SK-N-SH (cell line): ENCODE measurements around the gene ITGA2. TPM values are rescaled to one million over a fixed set of nuclear protein-coding genes. Genes with fewer than 3 reads are reported as not detected.
A peak's percentile ranks its signal among the peaks of the same experiment; 100 is the strongest.

Experiments
- CTCF ChIA-PET: fragments of 300-600, 350-600 bp; formaldehyde crosslinking; extraction: SDS; loops from one replicate; lab custom pipeline; 2021; lab: Yijun Ruan, JAX
- POLR2A ChIA-PET: fragments of 350-600 bp; sonication (Branson Sonifier 250); formaldehyde crosslinking; extraction: SDS; loops from one replicate; lab custom pipeline; 2020; ENCODE audit warnings: antibody characterized with exemption, inconsistent platforms; lab: Yijun Ruan, JAX
- DNase-seq: peaks from one replicate; pipeline ENCODE4 v3.0.0; 2012
- H2AFZ ChIP-seq: fragments of 200-600 bp; sonication (generic); 2 replicates; pipeline ENCODE4 v1.8.1; 2016; ENCODE audit warnings: antibody characterized with exemption, mild to moderate bottlenecking, low read depth
- H3F3A ChIP-seq: fragments of 200-600 bp; sonication (generic); replicated peaks from 2 replicates; pipeline ENCODE3; 2016; ENCODE audit warnings: antibody characterized with exemption, mild to moderate bottlenecking; ENCODE audit not compliant: insufficient read depth
- H3K27ac ChIP-seq, 2 experiments: fragments of 200-500 bp in 1 of 2; fragments of 200-600 bp in 1 of 2; sonication (Bioruptor generic) in 1 of 2; sonication (generic), shearing (Covaris generic) in 1 of 2; 2 replicates each; pipeline versions ENCODE4 v1.5.1 to v1.6.1; 2014 to 2016; ENCODE audit warnings: low read depth in 2 of 2, inconsistent platforms in 1 of 2, low read length in 1 of 2, mild to moderate bottlenecking in 1 of 2, mixed read lengths in 1 of 2
- H3K27me3 ChIP-seq: fragments of 200-600 bp; sonication (generic), shearing (Covaris generic); 2 replicates; pipeline ENCODE4 v1.6.1; 2016; ENCODE audit warnings: mixed run types; ENCODE audit not compliant: insufficient read depth
- H3K36me3 ChIP-seq, 2 experiments: fragments of 200-500 bp in 1 of 2; fragments of 200-600 bp in 1 of 2; sonication (Bioruptor generic) in 1 of 2; sonication (generic) in 1 of 2; replicated peaks in 1 of 2; 2 replicates each; pipeline versions ENCODE3 to v1.5.1; 2014 to 2016; ENCODE audit warnings: low read length in 1 of 2, mild to moderate bottlenecking in 1 of 2; ENCODE audit not compliant: insufficient read depth in 2 of 2, control insufficient read depth in 1 of 2
- H3K4me1 ChIP-seq, 2 experiments: fragments of 200-500 bp in 1 of 2; fragments of 200-600 bp in 1 of 2; sonication (Bioruptor generic) in 1 of 2; sonication (generic), shearing (Covaris generic) in 1 of 2; 2 replicates each; pipeline versions ENCODE4 v1.5.1 to v1.6.1; 2014 to 2016; ENCODE audit warnings: low read depth in 1 of 2, low read length in 1 of 2, mixed run types in 1 of 2; ENCODE audit not compliant: insufficient read depth in 2 of 2, control insufficient read depth in 1 of 2
- H3K4me2 ChIP-seq: fragments of 200-600 bp; sonication (generic), shearing (Covaris generic); 2 replicates; pipeline ENCODE4 v1.6.1; 2017; ENCODE audit warnings: mixed run types
- H3K4me3 ChIP-seq, 2 experiments: fragments of 200-500 bp in 1 of 2; fragments of 200-600 bp in 1 of 2; sonication (Bioruptor generic) in 1 of 2; sonication (generic), shearing (Covaris generic) in 1 of 2; 2 replicates each; pipeline versions ENCODE4 v1.5.1 to v1.8.1; 2014 to 2016; ENCODE audit warnings: low read depth in 2 of 2, inconsistent platforms in 1 of 2, low read length in 1 of 2, mild to moderate bottlenecking in 1 of 2, mixed read lengths in 1 of 2, moderate library complexity in 1 of 2
- H3K79me2 ChIP-seq: fragments of 200-600 bp; sonication (generic); 2 replicates; pipeline ENCODE4 v1.8.1; 2017; ENCODE audit warnings: mild to moderate bottlenecking; ENCODE audit not compliant: insufficient read depth
- H3K9ac ChIP-seq: fragments of 200-600 bp; sonication (generic); 2 replicates; pipeline ENCODE4 v1.6.1; 2017; ENCODE audit warnings: mixed run types
- H3K9me2 ChIP-seq: fragments of 200-600 bp; sonication (generic); 2 replicates; pipeline ENCODE4 v1.6.1; 2017; ENCODE audit warnings: mixed run types
- H3K9me3 ChIP-seq: fragments of 200-600 bp; sonication (generic); 2 replicates; pipeline ENCODE4 v1.6.1; 2017; ENCODE audit warnings: mixed run types, mild to moderate bottlenecking, moderate library complexity
- H4K20me1 ChIP-seq: fragments of 200-600 bp; sonication (generic); 2 replicates; pipeline ENCODE4 v1.6.1; 2017; ENCODE audit warnings: mild to moderate bottlenecking, mixed run types; ENCODE audit not compliant: insufficient read depth
- EZH2phosphoT487 ChIP-seq: fragments of 200-600 bp; sonication (generic); IDR thresholded peaks from 2 replicates; pipeline ENCODE4 v1.6.1; 2017; ENCODE audit warnings: low read depth, mixed run types, mild to moderate bottlenecking, antibody characterized with exemption, moderate library complexity, borderline replicate concordance
- FOXM1 ChIP-seq: IDR thresholded peaks from 2 replicates; pipeline ENCODE4 v1.4.0; 2012; ENCODE audit warnings: low read depth, mild to moderate bottlenecking
- GABPA ChIP-seq: IDR thresholded peaks from 2 replicates; pipeline ENCODE4 v1.4.0; 2012; ENCODE audit warnings: low read depth, mild to moderate bottlenecking
- JUND ChIP-seq: IDR thresholded peaks from 2 replicates; pipeline ENCODE4 v1.4.0; 2012
- NFIC ChIP-seq: IDR thresholded peaks from 2 replicates; pipeline ENCODE4 v1.4.0; 2012; ENCODE audit warnings: borderline replicate concordance
- RAD21 ChIP-seq: IDR thresholded peaks from 2 replicates; pipeline ENCODE4 v1.6.1; 2012; ENCODE audit warnings: mild to moderate bottlenecking, low read length
- RCOR1 ChIP-seq: fragments of 150-350 bp; IDR thresholded peaks from 2 replicates; pipeline ENCODE4 v1.6.1; 2017; ENCODE audit warnings: antibody characterized with exemption, low read length
- TCF12 ChIP-seq: IDR thresholded peaks from 2 replicates; pipeline ENCODE4 v1.4.0; 2012
- TEAD4 ChIP-seq: IDR thresholded peaks from 2 replicates; pipeline ENCODE4 v1.4.0; 2012; ENCODE audit warnings: mild to moderate bottlenecking, borderline replicate concordance; ENCODE audit not compliant: insufficient read depth
- YY1 ChIP-seq: IDR thresholded peaks from 2 replicates; pipeline ENCODE4 v1.4.0; 2012; ENCODE audit warnings: low read depth, mild to moderate bottlenecking
- WGBS: methylation state at CpG from one replicate; pipeline ENCODE4 v1.1.6; 2017; ENCODE audit warnings: low lambda C conversion rate; 5-methylcytosine and 5-hydroxymethylcytosine counted together
- polyA plus RNA-seq, 3 experiments: library from polyadenylated mRNA; depleted of rRNA; stranded (reverse); fragments of >200 nt; gene quantifications; 2 replicates each; pipeline ENCODE4 v1.2.3, GENCODE V29; 2012
- TF ChIP-seq, protein P1 (sequence below): IDR thresholded peaks from 2 replicates; pipeline ENCODE4; 2012
- TF ChIP-seq, protein P2 (sequence below): fragments of 150-350 bp; IDR thresholded peaks from 2 replicates; pipeline ENCODE4 v1.6.1; 2017; ENCODE audit warnings: antibody characterized with exemption, low read length, low read depth, borderline replicate concordance

Gene ITGA2
- polyA plus RNA-seq, 1 of the 3 experiments (the other 2 are of a cell fraction), result 38.2 TPM

DNA sequence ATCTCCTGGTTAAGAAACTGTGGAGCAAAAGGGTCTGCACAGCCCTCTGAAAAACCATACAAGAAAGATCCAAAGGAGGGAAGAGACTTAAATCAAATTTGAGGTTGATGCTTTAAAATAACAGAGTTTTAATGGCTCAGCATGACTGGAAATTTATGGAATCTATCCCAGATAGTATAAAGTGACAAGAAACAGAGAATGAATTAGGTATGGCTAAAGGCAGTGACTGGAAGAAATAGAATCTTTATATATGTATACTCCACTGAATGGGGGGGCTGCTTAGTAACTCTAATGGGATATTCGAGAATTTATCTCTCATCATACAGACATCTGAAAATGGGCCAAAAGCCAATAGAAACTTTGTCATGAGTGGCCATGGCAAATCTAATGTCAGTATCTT, 138.0 kb downstream of the ITGA2 start:
- H4K20me1 ChIP-seq, result no peaks in the 10 kb centered on the region
- H3K27ac ChIP-seq, result peak overlapping the region in 1 of 2 experiments; percentile 68; a peak in 2 of 4 replicates
- H3K9me2 ChIP-seq, result no peaks in the 10 kb centered on the region
- no peak overlapping the region for H3K4me3 ChIP-seq
- H3K4me2 ChIP-seq, result peak overlapping the region; percentile 42
- peaks cover 0 to 12% of the 10 kb centered on the region in 2 experiments; a peak in 2 of 4 replicates for H3K4me1 ChIP-seq
- TF ChIP-seq, protein P1, sequence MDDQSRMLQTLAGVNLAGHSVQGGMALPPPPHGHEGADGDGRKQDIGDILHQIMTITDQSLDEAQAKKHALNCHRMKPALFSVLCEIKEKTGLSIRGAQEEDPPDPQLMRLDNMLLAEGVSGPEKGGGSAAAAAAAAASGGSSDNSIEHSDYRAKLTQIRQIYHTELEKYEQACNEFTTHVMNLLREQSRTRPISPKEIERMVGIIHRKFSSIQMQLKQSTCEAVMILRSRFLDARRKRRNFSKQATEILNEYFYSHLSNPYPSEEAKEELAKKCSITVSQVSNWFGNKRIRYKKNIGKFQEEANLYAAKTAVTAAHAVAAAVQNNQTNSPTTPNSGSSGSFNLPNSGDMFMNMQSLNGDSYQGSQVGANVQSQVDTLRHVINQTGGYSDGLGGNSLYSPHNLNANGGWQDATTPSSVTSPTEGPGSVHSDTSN, result peak; percentile 4; the same call in 1 of the 2 replicates
- TF ChIP-seq EZH2phosphoT487, result no peak
- no peak for TF ChIP-seq GABPA
- no peak for TF ChIP-seq RCOR1
- TF ChIP-seq JUND, result no peak
- peak; percentile 56 for TF ChIP-seq TCF12
- no peak for TF ChIP-seq YY1
- no peak for TF ChIP-seq FOXM1
- TF ChIP-seq, protein P2, sequence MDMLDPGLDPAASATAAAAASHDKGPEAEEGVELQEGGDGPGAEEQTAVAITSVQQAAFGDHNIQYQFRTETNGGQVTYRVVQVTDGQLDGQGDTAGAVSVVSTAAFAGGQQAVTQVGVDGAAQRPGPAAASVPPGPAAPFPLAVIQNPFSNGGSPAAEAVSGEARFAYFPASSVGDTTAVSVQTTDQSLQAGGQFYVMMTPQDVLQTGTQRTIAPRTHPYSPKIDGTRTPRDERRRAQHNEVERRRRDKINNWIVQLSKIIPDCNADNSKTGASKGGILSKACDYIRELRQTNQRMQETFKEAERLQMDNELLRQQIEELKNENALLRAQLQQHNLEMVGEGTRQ, result no peak
- peak; percentile 6; the same call in 1 of the 2 replicates for TF ChIP-seq NFIC
- ChIA-PET POLR2A (no interaction called here), CTCF (interaction anchor here (1.2 kb wide), 1 partner anchor 19 kb away, joined by 3 read pairs; no protein-coding TSS in a partner anchor)
- DNase-seq, result no peak
- no peaks in the 10 kb centered on the region for H3K36me3 ChIP-seq
- H3K9ac ChIP-seq, result no peak overlapping the region
- H3F3A ChIP-seq, result peaks cover 15% of the 10 kb centered on the region
- no peaks in the 10 kb centered on the region for H3K27me3 ChIP-seq
- no peaks in the 10 kb centered on the region for H3K79me2 ChIP-seq
- peak overlapping the region; percentile 13; the same call in 1 of the 2 replicates for H2AFZ ChIP-seq
- H3K9me3 ChIP-seq, result no peaks in the 10 kb centered on the region
- 13% methylated on average over 1 of the region's 1 CpG for WGBS

DNA sequence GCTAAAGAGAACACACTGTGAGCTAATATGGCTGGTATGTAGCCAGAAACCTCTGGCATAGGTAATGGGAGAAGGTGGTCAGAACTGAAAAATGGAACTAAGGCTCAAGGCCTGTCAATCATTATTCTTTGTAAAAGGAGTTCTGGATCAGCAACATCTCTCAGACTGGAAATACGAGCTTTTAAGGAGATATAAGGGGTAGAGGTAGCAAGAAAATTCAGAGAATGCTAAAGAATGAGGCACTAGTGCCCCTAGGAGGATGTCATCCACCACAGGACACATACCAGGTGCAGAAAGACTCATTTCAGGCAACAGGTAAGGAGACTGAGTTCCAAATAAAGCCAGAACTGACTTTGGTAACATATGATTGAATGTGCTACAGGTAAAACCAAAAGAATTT, 139.3 kb downstream of the ITGA2 start:
- ChIA-PET CTCF (no interaction called here), POLR2A (no interaction called here)
- Histone ChIP-seq H3F3A (peaks cover 15% of the 10 kb centered on the region), H3K4me3 (no peak overlapping the region), H3K79me2 (no peaks in the 10 kb centered on the region), H3K27ac (no peak overlapping the region), H3K36me3 (no peaks in the 10 kb centered on the region), H3K27me3 (no peaks in the 10 kb centered on the region), H3K9me3 (no peaks in the 10 kb centered on the region), H4K20me1 (no peaks in the 10 kb centered on the region), H3K9ac (no peak overlapping the region), H3K4me1 (peaks cover 0 to 12% of the 10 kb centered on the region in 2 experiments; a peak in 2 of 4 replicates), H3K9me2 (no peaks in the 10 kb centered on the region), H3K4me2 (no peak overlapping the region), H2AFZ (no peak overlapping the region)
- WGBS, result 94% methylated on average over 1 of the region's 1 CpG
- no peak for DNase-seq
- TF ChIP-seq EZH2phosphoT487, result no peak
- no peak for TF ChIP-seq YY1
- TF ChIP-seq TEAD4, result no peak
- TF ChIP-seq, protein P2, result no peak
- no peak for TF ChIP-seq NFIC
- no peak for TF ChIP-seq RAD21
- no peak for TF ChIP-seq GABPA
